Inferior parietal cortex (tissue), 1 donor: ENCODE measurements around the gene SLC43A2.

Experiments used
- DNase-seq: peaks from one replicate; pipeline ENCODE4 v3.0.0-alpha.2; 2016; ENCODE audit errors: extremely low spot score

Gene SLC43A2

DNA sequence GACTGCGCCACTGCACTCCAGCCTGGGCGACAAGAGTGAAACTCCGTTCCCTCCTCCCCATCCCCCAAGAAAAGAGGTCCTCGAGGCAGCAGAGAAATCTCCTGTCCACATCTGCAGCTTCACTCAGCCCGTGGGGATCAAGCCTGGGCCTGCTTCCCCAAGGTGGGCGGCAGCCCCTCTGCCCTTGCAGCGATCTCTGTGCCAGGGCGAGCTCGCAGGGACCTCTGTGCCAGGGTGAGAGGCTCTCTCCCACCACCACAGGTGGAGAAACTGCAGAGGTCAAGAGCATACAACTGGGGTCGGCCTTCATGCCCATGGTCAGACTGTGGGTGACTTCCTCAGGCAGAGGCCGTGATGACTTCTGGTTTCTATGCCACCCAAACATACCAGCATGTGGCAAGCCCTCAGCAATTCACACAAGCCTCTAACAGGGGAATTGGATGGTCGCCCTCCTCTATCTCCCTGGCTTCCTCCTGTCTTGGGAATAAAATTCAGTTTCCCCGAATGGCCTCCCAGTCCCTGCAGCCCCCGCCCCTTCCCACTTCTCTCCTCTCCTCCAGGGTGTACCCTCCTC, 5.5 kb downstream of the SLC43A2 start:
- DNase-seq = no peak

DNA sequence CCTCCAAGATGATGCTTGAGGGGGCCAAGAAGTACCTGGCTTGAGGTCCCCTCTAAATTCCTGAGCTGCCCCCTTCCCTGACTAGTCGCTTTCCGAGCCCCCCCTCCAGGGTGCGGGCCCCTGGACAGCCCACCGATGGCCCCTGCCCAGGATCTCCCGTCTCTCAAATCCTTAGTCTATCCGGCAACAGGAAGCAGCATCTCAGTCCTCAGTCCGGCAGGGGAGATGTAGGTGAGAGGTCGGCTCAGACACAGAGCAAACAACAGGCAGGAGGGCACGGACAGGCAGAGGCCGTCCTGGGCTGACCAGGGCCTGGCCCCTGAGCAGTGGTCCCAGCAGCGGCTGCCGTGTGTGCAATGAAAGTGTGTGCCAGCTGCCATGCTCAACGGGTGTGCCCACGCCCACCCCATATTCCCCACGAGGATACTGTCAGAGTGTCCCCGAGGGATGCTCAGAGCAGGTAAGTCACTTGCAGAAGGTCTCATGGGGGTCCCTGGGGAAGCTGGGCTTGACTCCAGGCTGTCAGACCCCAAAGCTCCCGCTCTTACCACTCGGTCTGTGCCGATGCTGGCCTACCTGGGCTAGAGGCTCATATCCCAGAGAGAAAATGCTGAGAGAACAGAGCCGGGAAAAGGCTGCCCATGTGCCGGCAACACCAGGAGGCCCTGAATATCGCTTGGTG, 7.2 kb downstream of the SLC43A2 start:
- no peak for DNase-seq

DNA sequence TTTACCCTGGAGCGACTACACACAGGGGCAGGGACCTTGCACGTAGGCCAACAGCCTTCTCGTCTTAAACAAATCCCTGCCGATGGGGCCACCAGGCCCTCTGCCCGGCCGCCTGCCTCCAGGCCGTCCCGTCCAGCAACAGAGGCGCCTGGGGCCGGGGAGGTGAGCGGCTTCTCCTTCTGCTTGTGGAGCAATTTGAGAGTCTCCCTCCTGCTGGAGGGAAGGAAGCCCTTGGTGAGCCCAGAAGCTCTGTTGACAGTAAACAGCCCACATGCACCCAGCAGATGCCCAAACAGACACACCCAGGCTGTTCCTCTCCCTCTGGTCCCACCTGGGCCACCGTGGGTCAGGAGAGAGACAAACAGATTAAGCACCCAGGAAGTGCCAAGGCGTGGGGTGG, 8.1 kb downstream of the SLC43A2 start:
- DNase-seq = no peak

DNA sequence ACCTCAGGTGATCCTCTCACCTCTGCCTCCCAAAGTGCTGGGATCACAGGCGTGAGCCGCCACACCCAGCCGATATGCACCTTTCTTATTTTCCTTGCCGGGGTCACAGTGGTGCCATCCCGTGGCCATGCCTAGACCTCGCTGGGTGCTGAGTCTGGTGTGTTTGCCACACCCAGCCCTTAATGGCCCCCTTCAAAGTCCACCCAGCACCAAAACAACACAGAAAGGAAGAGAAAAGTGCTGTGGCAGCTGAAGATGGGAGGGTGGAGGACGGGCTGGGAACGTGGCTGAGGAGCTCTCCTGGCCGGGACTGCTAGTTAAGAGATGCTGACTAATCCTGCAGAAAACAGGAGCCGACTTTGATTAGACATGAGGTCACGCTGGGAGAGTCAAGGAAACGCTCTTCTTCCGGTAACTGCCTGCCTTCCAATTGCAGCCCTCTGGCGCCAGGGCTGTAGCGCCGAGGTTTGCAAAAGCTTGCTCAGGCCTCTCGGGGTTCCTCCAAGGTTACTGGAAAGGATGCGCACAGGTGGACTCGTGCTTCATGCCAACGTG, 10.9 kb downstream of the SLC43A2 start:
- no peak for DNase-seq

DNA sequence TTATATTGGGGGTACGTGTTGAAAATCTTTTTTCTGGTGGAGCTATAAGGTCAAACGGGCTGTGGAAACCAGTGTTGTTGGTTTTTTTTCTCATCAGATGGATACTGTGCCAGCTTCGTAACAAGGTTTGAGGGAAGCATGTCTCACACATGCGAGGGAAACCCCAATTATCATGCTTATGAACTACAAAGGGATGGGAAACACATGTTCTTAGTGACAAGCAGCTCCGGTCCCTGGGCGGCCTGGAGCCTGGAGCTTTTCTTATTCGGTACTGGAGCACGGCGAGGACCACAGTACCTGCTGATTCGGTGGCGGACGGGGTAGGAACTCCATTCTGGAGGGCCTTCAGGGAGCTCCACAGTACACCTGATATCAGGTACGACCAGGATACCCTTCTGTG, 12.5 kb downstream of the SLC43A2 start:
- no peak for DNase-seq

DNA sequence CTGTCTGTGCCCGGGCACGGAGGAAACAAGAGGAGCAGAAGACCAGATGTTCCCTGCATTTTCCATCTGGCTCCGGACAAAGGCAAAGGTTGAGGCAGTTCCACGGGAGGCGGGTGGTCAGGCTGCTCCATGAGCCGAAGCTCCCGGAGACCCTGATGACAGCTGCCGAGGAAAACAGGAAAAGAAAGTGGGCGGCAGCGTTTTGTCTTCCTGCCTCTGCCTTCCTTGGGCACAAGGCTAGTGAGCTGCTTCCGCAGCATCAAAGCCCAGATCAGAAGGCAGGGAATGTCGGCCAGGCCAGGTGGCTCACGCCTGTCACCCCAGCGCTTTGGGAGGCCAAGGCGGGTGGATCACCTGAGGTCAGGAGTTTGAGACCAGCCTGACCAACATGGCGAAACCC, 16.2 kb downstream of the SLC43A2 start:
- no peak for DNase-seq

DNA sequence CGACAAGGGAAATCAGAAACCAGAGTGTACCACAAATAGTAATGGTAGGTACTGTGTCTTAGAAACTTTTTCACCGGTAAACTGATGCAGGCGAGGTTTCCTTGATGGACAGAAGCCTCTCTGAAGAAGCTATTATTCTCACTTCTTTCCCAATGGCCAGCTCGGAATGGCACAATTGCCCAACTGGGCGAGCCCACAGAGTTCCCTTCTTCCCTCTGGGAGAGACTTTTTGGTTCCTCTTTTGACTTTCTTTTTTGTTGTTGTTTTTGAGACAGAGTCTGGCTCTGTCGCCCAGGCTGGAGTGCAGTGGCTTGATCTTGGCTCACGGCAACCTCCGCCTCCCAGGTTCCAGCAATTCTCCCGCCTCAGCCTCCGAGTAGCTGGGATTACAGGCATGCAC, 16.9 kb downstream of the SLC43A2 start:
- no peak for DNase-seq

DNA sequence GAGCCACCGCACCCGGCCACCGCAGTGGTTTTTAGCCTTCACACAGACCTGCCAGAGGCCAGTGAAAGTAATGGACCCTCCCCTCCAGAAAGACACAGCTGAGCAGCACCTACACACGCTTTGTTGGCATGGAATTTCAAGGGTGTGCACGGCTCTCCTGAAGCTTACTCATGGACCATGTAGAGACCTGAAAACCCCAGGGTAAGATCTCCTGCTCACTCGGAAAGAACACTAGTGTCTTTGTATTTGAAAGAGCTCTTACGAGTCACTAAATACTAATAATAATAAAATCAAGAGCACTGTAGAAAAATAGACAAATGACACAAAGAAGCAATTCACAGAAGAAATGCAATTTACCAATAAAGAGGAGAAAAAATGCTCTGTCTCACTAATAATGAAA, 20.0 kb downstream of the SLC43A2 start:
- no peak for DNase-seq

DNA sequence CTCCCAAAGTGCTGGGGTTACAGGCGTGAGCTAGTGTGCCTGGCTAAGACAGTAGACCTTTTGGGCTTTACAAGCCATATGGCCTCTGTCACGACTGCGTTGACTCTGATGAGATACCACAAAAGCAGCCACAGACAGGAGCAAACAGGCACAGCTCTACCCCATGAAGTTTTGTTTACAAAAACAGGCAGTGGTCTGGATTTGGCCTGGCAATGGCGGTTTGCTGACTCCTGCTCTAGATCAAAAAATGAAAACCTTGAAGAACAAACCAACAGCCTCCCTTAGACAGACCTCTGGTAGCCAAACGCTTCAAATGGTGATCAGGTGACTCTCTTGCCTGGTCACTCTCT, 20.7 kb downstream of the SLC43A2 start:
- DNase-seq = no peak

DNA sequence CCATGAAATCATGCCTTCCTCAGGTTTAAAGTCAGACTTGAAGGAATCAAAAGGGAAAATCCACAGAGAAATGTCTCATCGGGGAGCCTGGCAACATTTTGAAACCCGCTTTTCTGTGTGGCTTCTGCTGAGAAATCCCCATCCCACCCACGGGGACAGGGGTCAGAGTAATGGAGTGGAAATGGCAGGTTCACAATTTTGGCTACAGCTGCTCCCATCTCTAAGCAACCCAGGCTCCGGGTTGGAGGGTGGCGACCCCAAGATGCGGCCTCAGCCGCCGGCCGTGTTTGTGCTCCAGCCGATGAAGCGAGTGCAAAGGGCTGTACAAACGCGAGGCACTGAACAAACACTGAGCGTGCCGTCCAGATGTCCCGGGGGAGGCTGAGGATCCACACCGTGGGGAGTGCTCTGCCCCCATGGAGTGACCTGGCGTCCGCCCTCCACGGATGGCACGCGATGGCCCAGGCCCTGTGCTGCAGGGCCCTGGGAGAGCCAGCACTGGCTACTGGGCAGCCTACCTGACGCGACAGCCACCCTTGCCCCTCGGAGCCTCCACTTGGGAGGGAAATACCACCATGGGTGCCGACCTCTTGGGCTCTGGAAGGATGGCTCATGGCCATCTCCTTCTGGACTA, 22.2 kb downstream of the SLC43A2 start:
- no peak for DNase-seq

DNA sequence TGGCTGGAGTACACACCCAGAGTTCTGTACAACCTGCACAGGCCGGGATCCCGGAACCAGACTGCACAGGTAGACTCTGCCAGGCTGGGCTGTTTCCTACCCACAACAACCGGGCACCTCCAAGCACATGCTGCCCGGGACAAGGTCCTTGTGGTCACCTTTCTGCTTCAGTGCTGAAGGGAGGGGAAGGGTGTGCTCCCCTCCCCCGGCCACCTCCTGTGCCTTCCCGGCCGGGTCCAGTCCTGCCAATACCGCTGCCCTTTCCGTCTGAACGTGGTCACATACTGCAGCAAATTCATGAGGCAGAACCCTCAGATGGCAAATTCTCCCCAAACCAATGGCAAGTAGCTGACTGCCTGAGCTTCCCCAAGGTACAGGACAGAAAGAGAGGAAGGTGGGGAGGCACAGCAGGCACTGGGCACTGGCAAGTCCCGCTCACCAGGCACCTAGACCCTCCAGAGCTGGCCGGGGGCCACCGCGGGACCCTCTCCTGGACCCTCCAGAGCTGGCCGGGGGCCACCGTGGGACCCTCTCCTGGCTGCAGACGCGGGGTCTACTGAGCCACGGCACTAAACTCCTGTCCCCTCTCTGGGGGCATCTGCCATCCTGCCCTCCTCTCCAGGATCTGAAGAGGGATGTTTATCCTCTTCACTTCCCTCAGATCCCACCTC, 22.8 kb downstream of the SLC43A2 start:
- DNase-seq = no peak

DNA sequence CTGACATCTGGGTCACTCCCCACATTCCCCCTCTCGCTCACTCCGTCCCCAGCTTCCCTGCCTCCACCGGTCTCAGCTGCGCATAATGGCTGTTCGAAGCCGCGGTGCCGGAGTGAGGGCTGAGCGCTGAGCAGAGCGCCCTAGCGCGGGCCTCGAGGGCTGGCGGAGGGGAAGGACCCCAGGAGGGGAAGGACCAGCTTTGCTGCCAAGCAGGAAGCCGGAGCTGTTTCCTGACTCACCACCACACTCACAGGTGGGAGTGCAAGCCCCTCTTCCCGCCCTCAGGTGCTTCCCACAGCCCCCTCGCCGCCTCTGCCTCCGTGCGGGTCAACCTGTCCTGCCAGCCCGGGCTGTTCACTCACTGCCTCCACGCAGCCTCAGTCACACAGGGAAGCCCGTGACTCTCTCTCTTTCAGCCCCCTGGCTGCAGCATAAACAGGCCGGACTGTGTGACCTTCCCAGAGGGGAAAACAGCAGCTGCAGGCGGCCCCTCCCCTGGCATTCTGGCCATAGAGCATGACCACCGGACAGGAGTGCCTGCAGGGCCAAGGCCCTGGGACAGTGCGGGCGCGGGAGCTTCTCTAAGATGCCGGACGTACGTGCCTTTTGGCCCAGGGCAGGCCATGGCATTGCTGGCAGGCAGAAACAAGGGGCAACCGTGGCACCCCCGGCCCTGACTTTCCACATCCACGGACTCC, 23.7 kb downstream of the SLC43A2 start:
- DNase-seq = no peak

DNA sequence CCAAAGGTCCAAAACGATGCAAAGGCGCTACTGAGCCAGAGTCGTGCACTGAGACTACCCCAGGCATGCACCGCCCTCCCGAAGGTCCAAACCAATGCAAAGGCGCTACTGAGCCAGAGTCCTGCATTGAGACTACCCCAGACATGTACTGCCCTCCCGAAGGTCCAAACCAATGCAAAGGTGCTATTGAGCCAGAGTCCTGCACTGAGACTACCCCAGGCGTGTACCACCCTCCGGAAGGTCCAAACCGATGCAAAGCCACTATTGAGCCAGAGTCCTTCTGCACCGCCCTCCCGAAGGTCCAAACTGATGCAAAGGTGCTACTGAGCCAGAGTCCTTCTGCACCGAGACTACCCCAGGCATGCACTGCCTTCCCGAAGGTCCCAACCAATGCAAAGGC, 27.1 kb downstream of the SLC43A2 start:
- DNase-seq = no peak

DNA sequence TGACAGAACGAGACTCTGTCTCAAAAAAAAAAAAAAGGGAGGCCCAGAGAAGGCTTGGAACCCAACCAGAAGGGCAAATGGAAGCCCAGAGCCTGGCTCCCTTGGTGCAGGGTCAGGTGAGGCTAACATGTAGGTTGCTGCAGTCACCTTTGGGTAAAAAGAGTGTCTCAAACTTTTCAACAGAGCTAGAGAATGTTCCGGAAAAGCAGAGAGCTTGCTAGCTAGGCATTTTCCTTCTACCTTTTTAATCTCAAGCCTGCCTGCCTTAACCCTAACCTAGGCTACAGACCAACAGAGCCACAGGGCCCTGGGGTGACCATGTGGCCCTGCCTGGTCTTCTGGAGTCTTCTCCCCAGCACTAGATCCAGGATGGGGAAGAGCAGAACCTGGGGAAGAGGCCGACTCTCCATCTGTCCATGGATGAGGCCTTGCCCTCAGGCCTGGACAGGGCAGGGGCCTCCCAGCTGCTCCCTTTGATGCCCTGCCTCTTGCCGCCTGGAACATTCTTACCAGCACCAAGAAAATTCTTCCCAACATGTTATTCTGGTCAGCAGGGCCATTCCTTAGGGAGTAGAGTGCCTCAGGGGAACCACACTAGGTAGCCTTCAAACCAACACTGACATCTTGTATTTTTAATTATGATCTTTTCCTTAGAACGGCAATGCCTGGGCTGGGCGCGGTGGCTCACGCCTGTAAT, 30.1 kb downstream of the SLC43A2 start:
- DNase-seq = no peak

DNA sequence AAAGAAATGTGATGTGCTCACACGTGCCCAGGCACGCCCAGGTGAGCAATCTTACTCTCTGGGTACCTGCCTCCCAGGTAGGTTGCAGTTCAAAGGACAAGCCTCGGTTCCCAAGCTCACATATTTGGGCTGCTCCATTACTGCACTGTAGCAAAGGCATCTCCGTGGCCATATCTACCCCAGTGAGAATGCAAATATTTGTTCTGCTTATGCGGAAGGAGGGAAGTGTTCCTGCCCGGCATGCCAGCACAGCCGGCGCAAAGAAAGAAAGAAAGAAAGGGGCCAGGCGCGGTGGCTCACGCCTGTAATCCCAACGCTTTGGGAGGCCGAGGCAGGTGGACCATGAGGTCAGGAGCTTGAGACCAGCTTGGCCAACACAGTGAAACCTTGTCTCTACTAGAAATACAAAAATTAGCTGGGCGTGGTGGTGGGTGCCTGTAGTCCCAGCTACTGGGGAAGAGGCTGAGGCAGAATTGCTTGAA, 30.7 kb downstream of the SLC43A2 start:
- DNase-seq = no peak

DNA sequence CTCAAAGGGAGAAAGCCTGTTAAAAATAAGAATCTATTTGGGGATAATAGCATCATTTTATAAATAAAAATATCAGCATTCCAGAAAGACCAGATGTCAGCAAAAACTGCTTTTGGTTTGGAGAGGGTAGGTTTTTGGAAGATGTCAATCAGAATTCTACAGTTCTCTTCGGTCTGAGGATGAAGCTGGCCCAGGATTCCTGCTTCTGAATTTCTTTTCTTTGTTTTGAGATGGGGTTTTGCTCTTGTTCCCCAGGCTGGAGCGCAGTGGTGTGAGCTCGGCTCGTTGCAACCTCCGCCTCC, 35.1 kb downstream of the SLC43A2 start:
- no peak for DNase-seq

DNA sequence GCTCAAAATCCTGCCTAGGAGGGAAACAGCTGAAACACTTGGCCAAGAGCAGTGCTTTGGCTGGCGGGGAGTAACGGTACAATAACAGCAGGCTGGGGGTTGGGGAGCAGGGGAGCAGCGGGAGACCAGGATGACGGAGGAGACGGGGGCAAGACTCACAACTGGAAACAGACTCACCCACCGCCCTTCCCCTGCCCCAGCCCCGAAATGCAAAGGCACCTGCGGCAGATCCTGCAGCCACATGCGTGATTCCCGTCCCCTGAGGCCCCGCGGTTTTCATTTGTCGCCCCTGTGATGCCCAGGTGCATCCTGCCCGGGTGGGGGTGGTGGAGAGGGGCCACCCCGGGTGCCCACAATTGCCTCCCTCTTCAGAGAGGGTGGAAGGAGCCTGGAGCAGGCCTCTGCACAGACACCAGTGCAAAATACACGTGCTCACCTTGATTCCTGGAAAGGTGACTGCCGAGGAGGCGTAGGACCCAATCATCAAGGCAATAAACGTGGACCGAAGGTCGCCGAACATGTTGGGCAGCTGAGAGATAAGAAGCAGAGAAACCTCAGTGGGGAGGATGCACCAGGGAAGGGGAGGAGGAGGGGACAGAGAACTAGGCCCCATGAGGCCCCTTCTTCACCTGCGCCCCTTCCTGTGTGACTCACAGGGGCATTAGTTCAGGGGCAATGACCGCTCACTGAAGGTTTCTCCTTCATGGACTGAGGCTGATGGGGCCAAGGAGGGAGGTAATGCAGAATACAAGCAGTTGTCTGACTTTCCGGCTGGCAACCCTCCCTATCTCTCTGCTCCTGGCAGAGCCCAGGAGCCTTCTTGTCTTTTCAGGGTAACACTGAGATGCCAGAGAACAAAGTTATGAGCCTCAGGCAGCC, 35.6 kb downstream of the SLC43A2 start:
- DNase-seq = no peak

DNA sequence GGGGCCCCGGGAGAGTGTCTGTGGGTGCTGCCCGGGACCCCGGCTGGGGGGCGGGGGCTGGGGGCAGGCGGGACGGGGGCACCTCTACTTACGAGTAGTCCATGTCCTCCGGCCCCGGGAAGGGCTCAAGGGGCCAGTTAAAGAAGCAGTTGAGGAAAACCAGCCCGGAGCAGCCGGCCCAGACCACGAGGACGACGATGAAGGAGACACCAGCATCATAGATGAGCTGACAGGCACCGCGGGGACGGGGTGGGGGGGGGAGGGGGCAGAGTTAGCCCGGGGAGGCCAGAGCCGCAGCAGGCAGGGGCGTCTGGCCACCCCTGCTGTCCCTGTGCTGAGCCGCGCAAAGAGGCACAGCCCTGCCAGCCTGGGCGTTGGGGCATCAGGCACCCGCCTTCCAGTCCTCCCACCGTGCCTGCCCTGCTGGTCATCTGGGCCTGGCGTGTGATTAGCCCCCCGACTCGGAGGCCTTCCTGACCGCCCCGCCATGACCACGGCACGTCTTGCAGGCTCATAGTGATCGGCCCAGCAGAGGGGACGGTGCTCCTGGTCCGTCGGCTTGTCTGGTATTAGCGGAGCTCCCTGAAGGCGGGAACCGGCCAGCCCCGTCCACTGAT, 37.1 kb downstream of the SLC43A2 start:
- no peak for DNase-seq

DNA sequence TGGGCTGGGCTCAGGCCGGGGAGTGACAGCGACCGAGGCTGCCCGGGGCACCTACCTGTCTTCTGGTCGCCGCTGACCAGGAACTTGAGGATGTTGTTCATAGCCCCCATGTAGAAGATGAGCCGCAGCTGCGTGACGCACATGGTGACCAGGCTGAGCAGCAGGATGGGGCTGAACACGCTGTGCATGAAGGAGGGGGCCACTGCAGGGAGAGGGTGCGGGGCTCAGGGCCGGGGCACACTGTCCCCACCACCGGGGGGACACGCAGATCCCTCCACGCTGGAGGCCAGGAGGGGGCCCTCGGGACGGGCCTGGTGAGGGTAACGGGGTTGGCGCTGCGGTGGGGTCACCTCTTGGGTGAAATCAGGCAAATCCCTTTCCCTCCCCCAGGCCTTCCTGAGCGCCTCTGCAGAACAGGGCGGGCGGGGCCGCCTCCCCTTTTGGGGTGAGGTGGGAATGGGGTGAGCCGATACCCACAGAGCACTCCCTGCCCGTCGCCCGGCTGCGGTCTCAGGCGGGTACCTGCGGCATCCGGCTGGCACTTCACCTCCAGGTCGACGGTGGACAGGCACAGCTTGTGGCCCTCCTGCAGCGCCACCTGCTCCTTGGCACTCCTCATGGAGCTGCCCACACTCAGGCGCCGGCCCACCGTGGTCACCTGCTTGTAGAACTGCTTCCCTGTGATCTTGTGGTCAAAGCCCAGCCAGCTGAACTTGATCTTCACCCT, 37.7 kb downstream of the SLC43A2 start:
- no peak for DNase-seq
